ENCODE results near the gene BEST1.
A peak's percentile ranks its signal among the peaks of the same experiment; 100 is the strongest.

Gene BEST1

GRCh38 chr11:61966734-61967115 lies 16.6 kb downstream of the BEST1 start:
- no peaks in the 10 kb centered on the region for H3K9me2 ChIP-seq (ENCODE audit: low read depth, low read length)
- no peaks in the 10 kb centered on the region for H3K9me3 ChIP-seq (ENCODE audit: low read length)
- peak overlapping the region; percentile 94 for H3K4me3 ChIP-seq (ENCODE audit: low read depth, low read length, poor library complexity, severe bottlenecking)
- H2AFZ ChIP-seq (ENCODE audit: low read length): no peak overlapping the region
- no peak overlapping the region for H3K27ac ChIP-seq (ENCODE audit: low read depth, low read length, poor library complexity, severe bottlenecking)
- no peaks in the 10 kb centered on the region for H3K27me3 ChIP-seq (ENCODE audit: insufficient read depth, low read length)
- TF ChIP-seq CTCF (IDR thresholded peaks at IDR 0.05; ENCODE audit: low read length): no peak
- no peak for TF ChIP-seq EZH2 (IDR thresholded peaks at IDR 0.05; ENCODE audit: borderline replicate concordance, low read length)
- H3K9ac ChIP-seq (ENCODE audit: low read length): peak overlapping the region; percentile 81
- peaks cover 10% of the 10 kb centered on the region for H3K79me2 ChIP-seq (ENCODE audit: insufficient read depth, low read length)
- no peaks in the 10 kb centered on the region; the same call in 1 of the 2 replicates for H3F3A ChIP-seq (ENCODE audit: insufficient read depth, low read length)
- peaks cover 56% of the 10 kb centered on the region for H3K4me1 ChIP-seq (ENCODE audit: insufficient read depth, low read length, severe bottlenecking)
- peaks cover 33% of the 10 kb centered on the region for H3K36me3 ChIP-seq (ENCODE audit: insufficient read depth, low read length)
- H3K4me2 ChIP-seq (ENCODE audit: low read length): peak overlapping the region; percentile 94
- H4K20me1 ChIP-seq (ENCODE audit: insufficient read depth, low read length): no peaks in the 10 kb centered on the region

- TF ChIP-seq EZH2 (IDR thresholded peaks at IDR 0.05; ENCODE audit: borderline replicate concordance, low read length) (no peak), CTCF (IDR thresholded peaks at IDR 0.05; ENCODE audit: low read length) (no peak)
Measured at GRCh38 chr11:61967116-61967923, 17.2 kb downstream of the BEST1 start, which contains the start of gene FTH1. FTH1 (minus strand) TSS chr11:61967634; CDS start chr11:61967425, 209 bp downstream.

GRCh38 chr11:61967924-61968757 lies 18.0 kb downstream of the BEST1 start:
- Histone ChIP-seq H3F3A (ENCODE audit: insufficient read depth, low read length) (no peaks in the 10 kb centered on the region; the same call in 1 of the 2 replicates), H4K20me1 (ENCODE audit: insufficient read depth, low read length) (no peaks in the 10 kb centered on the region), H3K4me2 (ENCODE audit: low read length) (peak overlapping the region; percentile 94), H3K27me3 (ENCODE audit: insufficient read depth, low read length) (no peaks in the 10 kb centered on the region), H3K9me2 (ENCODE audit: low read depth, low read length) (no peaks in the 10 kb centered on the region), H3K9me3 (ENCODE audit: low read length) (no peaks in the 10 kb centered on the region), H3K4me3 (ENCODE audit: low read depth, low read length, poor library complexity, severe bottlenecking) (peak overlapping the region; percentile 94), H2AFZ (ENCODE audit: low read length) (peak overlapping the region; percentile 59; the same call in 1 of the 2 replicates), H3K4me1 (ENCODE audit: insufficient read depth, low read length, severe bottlenecking) (peaks cover 55% of the 10 kb centered on the region), H3K79me2 (ENCODE audit: insufficient read depth, low read length) (peaks cover 10% of the 10 kb centered on the region), H3K9ac (ENCODE audit: low read length) (peak overlapping the region; percentile 78), H3K27ac (ENCODE audit: low read depth, low read length, poor library complexity, severe bottlenecking) (peak overlapping the region; percentile 33), H3K36me3 (ENCODE audit: insufficient read depth, low read length) (peaks cover 26% of the 10 kb centered on the region)
- TF ChIP-seq CTCF (IDR thresholded peaks at IDR 0.05; ENCODE audit: low read length): no peak
- TF ChIP-seq EZH2 (IDR thresholded peaks at IDR 0.05; ENCODE audit: borderline replicate concordance, low read length): no peak

More at GRCh38 chr11:61967116-61967923, 17.2 kb downstream of the BEST1 start, which contains the start of gene FTH1:
- H3K36me3 ChIP-seq (ENCODE audit: insufficient read depth, low read length): peaks cover 33% of the 10 kb centered on the region
- H3K9me3 ChIP-seq (ENCODE audit: low read length): no peaks in the 10 kb centered on the region
- peak within 1 kb of the TSS; percentile 59; the same call in 1 of the 2 replicates for H2AFZ ChIP-seq (ENCODE audit: low read length)
- no peaks in the 10 kb centered on the region; the same call in 1 of the 2 replicates for H3F3A ChIP-seq (ENCODE audit: insufficient read depth, low read length)
- no peaks in the 10 kb centered on the region for H3K9me2 ChIP-seq (ENCODE audit: low read depth, low read length)
- peak within 1 kb of the TSS; percentile 81 for H3K9ac ChIP-seq (ENCODE audit: low read length)
- H3K4me1 ChIP-seq (ENCODE audit: insufficient read depth, low read length, severe bottlenecking): peaks cover 58% of the 10 kb centered on the region
- H3K4me3 ChIP-seq (ENCODE audit: low read depth, low read length, poor library complexity, severe bottlenecking): peak within 1 kb of the TSS; percentile 94
- peak within 1 kb of the TSS; percentile 54 for H3K27ac ChIP-seq (ENCODE audit: low read depth, low read length, poor library complexity, severe bottlenecking)
- peak within 1 kb of the TSS; percentile 94 for H3K4me2 ChIP-seq (ENCODE audit: low read length)
- no peaks in the 10 kb centered on the region for H3K27me3 ChIP-seq (ENCODE audit: insufficient read depth, low read length)
- H3K79me2 ChIP-seq (ENCODE audit: insufficient read depth, low read length): peaks cover 10% of the 10 kb centered on the region
- no peaks in the 10 kb centered on the region for H4K20me1 ChIP-seq (ENCODE audit: insufficient read depth, low read length)

Data from OCI-LY1 (cell line).